HTERT RPE-1 (cell line): ENCODE data around the gene CCL7.

Experiments
- in situ Hi-C: fragments of 300-500 bp; cut with MboI; formaldehyde crosslinking; loops from 4 replicates; pipeline ENCODE4 v1.14.3; 2020; ENCODE audit warnings: low sequenced_read_pairs

Gene CCL7

DNA sequence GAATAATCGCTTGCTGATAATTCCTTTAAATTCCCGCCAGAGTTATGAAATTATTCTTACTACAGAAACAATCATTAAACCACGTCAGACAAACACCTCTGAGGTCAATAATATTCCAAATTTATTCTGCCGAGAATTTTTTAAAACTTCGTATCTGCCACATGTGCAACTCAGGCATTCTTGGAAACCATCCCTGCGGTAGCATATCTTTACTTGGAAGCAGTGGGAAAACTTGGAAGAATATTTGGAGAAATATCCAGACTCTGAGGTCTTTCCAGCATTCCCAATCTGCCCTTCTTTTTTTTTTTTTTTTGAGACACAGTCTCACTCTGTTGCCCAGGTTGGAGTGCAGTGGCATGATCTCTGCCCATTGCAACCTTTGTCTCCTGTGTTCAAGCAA is 13.6 kb downstream of the CCL7 start:
- in situ Hi-C loops = no loop called here

DNA sequence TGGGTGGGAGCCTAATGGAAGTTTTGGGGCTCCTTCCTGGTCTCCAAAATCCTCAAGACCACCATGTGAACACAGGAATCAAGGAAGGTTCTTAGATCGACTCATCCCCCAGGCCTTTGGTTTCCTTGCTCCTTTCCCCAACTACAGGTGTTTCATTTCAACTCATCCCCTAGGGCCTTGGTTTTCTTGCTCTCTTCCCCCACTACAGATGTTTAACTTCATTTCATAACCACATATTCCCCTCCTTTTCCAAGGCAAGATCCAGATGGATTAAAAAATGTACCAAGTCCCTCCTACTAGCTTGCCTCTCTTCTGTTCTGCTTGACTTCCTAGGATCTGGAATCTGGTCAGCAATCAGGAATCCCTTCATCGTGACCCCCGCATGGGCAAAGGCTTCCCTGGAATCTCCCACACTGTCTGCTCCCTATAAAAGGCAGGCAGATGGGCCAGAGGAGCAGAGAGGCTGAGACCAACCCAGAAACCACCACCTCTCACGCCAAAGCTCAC is 15.3 kb downstream of the CCL7 start, which contains the start of gene CCL11:
Gene CCL11 (plus strand): TSS at position 457 of the 507 bp plus-strand sequence. CDS start 67 bp downstream, outside the sequence.
- in situ Hi-C loops = no loop called here

DNA sequence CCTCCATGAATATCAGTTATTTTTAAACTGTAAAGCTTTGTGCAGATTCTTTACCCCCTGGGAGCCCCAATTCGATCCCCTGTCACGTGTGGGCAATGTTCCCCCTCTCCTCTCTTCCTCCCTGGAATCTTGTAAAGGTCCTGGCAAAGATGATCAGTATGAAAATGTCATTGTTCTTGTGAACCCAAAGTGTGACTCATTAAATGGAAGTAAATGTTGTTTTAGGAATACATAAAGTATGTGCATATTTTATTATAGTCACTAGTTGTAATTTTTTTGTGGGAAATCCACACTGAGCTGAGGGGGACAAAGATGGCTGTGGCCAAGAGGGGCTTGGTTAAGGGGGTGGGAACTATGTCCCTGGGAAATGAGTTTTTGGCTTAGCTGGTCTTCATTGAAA is 17.9 kb downstream of the CCL7 start:
- in situ Hi-C loops = no loop called here

DNA sequence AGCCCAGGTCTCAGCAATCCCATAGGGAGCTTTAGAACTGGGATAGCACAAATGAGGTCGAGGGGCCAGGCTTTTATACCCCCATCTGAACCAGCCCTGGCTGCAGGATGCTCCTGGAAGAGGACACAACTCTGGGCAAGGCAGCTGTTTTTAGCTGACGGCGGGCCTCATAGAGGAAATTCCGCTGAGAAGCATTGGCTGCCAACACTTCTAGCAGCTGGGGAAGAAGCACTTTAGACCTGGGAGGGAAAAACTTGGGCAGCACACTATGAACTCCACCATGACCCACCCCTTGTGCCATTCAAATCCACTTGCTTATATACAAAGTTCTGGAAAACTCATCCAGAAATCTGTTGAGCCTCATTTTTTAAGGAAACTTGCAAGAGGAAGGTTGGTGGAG is 20.6 kb downstream of the CCL7 start:
- in situ Hi-C loops = no loop called here

DNA sequence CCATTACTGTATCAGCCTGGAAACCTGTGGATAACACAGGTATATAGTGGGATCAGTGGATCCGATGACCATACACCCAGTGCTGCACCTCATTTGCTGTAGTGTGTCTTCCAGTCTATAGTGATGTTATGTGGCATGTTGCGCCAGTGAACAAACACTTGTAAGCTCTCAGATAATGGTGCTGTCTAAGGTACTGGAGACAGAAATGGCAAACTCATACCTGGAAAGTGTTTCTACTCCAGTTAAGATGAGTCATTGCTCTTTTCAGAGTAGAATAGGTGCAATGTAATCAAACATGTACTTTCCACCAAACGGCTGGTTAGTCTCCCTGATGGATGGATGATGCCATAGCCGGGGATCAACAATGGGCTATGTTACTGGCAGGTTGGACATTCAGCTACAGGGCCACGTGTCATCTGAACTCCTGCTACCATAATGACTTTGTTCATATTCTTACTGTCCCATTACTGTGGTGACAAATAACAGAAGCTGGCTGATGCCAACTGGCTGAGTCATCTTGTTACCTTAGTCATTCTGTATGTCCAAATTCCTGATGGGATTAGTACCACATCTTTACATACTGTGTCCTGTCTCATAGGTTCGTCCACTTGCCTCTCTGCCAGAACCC is 21.8 kb downstream of the CCL7 start:
- in situ Hi-C loops = no loop called here

DNA sequence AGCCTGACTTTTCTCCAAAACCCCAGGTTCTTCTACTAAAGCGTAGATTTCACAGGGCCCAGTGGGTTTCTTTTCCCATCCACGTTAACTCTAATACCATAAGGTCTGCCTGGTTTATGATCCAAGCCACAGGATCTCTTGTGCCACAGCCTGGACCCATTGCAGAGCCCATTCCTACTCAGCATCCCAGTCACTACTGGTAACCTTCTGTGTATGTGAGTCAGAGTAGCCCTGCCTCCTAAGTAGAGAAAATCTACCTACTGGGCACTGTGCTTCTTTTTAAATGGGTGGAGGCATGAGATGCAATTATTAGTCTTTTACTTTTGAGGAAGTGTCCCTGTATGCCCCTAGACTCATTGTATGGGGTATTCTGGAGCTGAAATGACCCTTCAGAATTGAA is 29.0 kb downstream of the CCL7 start:
- in situ Hi-C loops = no loop called here

DNA sequence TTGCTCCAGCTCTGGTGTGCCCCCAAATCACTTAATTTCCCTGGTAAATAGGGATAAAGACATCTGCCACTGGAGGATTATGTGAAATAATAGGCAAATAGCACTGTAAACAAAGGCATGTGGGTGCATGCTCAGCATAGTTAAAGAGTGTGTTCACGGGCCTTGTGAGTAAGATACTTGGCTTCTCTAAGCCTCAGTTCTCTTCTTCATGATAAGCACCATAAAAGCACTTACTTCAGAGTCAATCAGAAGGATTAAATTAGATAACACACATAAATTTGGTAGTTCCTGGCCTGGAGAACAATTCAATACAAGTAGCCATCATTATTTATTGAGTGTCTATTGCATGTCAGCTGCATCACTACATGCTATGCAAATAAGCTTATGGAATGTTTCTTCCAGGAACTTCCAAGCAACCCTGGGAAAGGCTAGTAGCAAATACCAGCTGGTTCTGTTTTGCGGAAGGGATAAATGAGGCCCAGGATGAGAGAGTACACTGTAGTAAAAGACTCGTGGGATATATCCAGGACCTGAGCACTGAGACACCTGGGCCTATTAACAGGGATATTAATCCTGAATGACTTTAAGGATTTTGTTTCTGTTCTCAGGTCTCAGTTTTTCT is 30.0 kb downstream of the CCL7 start:
- in situ Hi-C loops = no loop called here

DNA sequence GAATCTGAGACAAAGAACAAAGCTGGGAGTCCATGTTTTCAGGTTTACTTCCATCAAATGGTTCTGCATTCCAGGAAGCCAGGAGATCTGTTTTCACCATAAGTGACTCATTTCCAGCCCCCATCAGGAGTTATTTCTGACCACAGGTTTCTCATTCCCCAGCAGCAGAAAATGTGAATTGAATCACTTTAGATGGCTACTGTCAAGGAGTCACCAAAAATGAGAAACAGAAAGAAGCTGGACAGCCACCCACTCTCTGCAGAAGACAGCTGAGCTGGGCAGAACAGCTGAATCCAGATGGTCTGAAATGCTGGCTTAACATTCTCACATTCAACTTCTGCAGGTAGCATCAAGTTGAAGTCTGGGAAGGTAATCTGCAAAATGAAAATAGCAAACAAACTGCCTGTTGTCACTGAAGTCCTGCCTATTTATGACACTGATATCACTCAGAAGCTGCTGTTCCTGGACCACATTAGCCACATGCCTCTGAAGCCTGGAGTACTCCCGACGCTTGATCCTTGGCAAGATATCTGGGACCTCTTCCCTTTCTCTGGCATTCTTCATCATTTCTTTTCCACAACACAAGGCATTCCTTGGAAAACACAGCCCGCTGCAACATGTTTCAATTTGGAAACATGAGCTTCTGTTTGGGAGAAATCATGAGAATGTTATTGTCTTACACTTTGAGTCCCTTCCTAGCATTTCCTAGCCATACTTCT is 30.8 kb downstream of the CCL7 start:
- in situ Hi-C loops = no loop called here

DNA sequence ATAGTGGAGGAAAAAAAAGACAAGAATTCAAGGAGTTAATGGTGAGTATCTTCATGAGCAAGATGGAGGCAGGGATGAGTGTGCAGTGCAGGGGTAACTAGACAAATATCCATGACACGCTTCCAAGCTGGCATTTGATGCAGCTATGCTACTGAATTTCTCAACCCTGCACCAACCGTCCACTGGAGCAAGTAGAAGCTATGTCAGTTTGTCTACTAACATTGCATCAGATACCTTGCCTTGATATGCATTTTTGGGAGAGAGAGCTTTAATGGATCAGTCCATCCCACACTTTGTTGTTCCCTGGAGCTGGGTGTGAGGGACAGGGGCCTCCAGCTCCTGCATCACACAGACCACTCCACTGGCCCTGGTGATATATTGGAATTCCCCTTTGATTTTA is 32.0 kb downstream of the CCL7 start:
- in situ Hi-C loops = no loop called here

DNA sequence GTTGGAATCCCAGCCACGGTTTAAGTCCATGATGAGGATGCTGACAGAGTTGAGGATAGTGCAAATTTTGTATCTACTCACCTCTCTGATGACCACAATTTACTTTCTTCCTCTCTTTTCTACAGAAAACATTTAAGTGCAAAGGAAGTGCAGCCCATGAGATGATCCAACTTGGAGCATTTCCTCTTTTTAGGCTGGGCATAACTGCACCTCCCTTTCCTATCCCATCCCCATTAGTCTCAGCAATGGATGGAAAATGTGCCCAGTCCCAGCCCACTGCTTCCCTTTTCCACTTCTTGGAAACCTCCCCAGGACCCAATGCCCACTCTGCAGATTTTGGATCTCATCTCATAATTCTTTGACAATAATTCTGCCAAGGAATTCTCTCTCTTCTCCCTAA is 32.6 kb downstream of the CCL7 start:
- in situ Hi-C loops = no loop called here

DNA sequence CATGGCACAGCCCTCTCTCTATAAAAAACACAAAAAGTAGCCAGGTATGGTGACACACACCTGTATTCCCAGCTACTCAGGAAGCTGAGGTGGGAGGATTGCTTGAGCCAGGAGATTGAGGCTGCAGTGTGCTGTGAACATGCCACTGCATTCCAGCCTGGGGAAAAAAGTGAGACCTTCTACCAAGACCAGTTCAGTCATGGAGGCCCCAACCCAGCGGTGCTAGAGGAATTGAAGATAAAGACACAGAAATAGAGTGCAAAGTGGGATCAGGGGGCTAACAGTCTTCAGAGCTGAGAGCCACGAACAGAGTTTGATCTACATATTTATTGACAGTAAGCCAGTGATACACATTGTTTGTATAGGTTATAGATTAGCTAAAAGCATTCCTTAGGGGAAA is 33.6 kb downstream of the CCL7 start:
- in situ Hi-C loops = no loop called here

DNA sequence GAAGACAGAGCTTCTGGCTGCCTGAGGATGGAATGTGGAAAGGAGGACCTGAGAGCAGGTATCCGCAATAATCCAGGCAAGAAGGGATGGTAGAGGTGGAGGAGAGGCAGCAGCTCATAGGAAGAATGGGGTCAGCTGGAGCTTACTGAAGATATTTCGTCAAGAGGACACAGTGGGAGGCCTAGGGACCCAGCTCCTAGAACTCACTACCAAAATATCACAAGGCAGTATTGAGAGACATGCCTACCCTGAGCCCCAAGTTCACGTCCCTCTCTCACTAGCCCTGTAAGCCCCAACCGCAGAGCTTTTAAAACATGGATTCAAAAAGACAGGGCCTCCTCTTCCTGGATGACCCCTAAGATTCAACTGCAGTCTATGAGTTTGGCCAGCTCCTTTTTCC is 35.0 kb downstream of the CCL7 start:
- in situ Hi-C loops = no loop called here

DNA sequence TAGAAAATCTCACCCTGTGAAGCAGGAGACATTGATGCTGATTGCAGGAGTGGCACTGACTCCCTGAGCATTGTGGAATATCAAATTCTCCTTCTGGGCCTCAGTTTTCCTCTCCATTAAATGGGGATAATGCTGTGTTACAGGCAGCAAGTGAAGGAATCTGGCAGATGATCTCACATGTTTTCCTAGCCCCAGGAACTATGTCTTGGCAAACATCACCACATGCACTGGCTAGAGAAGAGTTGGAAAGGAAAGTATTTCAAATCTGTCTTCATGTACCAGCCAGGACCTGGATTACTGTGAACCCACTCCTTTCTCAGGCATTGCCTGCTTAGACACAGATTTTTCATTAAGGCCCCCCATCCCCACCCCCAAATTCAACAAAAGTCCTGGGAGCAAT is 35.6 kb downstream of the CCL7 start:
- in situ Hi-C loops = no loop called here

DNA sequence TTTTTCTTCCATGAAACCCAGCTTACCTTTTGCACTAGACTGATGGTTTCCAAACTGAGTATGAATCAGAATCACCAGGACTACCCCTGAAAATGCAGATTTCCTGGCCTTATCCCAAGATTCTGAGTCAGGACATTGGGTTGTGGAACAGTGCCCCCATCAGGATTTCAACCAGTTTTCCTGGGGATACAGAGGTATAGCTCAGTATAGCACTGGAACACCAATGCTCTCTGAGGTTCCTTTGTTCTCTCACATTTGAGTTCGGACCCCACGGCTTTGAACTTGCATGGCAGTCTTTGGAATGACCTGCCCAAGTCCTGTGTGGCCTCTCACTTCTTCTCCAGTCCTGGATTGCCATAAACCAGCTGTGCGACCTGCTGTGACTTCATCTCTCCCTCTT is 36.4 kb downstream of the CCL7 start:
- in situ Hi-C loops = no loop called here

DNA sequence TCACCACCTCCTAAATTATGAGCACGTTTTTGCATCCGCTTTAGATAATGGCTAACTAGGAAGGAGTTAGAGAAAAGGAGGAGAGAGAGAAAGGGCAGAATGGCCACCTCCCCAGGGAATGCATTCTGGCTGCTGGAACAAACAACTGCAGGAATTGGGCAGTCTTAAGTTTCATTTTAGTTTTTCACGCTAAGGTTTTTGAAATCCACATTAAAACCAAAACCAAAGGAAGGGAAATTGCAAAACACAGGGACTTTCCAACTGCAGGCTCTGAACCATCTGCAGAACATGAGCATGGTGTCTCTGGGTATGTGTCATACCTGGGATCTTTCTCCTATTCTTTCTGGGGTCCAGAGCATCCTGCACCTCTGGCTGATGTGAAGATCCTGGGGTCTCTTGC is 37.1 kb downstream of the CCL7 start:
- in situ Hi-C loops = no loop called here

DNA sequence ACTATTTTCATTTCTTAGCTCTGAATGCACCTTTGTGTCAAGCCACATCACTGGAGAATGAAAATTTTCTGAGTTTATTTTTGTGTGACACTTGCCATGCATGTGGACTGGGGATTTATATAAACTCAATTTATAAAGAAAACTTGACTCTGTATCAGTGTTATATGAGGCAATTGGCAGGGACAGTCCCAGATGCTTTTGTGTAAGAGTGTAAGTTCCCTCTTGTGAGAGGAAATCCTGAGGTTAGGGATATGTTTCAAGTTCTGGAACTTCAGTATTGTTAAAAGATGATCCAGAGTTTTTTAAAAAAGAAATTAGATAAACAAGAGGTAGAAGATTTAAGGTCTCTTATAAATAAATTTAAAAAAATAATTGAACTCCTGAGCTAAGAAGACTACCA is 38.4 kb downstream of the CCL7 start:
- in situ Hi-C loops = no loop called here

DNA sequence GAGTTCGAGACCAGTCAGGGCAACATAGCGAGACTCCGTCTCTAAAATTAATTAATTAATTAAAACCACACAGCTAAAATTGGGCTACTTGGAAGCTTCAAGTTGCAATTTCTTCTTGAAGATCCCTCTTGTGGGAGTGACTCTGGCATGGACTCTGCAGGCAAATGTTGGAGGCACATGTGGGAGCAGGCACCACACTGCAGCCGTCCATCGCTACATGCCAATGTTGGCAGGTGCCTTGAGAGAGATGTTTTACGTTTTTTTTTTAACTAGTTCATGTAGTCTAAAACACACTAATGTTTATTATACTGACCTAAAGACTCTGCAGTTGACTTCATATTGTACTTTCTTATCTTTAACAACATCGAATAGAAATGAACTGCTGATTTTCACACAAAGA is 41.3 kb downstream of the CCL7 start:
- in situ Hi-C loops = no loop called here

DNA sequence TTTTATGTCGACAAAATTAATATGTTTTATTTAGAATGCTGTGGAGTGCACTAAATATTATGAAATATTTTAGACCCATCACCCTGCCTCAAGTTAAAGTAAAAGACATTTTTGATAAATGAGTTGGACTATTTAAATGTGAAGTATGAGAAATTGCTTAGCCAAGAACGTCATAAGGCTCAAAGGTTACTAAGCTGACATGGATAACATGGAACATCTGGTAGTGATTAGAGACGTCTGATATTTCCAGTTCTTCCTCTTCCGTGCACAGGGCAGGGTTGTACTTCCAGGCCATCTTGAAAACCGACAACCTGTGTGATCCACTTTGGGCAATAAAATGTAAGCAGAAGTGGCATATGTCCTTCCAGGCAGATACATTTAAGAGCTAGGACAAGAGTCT is 42.1 kb downstream of the CCL7 start:
- in situ Hi-C loops = no loop called here

DNA sequence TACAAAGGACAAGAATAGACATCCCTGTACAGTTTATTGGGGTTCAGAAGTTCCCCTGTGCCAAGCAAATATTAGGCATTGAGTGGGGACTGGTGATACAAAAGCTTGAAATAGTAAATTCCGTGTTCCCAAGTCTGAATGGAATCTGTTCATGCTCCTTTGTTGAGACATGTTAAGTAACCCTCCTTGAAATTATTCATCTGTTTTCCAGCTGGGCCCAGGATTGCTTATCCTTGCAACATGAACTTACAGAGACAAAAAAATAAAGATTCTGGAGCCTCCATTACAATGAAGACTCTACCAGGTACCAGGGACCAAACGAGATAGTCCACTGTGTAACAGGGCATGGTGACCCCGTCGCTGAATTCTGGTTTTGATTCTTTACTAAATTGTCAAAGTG is 43.1 kb downstream of the CCL7 start:
- in situ Hi-C loops = no loop called here

DNA sequence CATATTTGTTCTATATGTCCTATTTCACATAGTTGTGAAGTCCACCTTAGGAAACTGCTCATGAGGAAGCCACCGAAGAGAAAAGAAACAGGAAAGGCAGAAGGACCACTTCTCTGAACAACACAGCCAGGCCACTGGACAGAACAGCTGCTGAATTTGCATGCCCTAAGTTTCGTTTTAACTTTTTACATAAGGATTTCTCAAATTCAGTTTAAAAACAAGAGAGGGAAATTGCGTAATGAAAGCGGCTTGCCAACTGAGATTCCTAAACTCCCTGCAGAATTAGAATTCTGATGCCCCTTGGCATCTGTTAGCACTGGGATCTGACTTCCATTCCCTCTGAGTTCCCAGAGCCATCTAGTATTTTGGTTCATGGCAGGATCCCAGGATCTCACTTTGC is 44.3 kb downstream of the CCL7 start:
- in situ Hi-C loops = no loop called here

DNA sequence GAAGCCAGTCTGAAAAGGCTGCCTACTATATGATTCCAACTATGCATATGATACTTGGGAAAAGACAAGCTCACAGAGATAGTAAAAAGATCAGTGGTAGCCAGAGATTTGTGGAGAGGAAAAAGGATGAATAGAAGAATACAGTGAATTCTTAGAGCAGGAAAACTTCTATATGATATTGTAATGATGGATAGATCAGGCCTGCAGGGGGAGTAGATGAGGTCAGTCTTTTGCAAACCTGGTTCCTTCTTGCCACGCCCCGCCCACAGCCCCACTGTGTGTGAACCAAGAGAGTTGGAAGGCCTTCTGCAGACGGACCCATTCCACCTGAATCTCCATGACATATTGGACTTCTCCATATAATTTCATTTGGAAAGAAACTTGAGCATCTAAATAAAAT is 48.5 kb downstream of the CCL7 start:
- in situ Hi-C loops = no loop called here

DNA sequence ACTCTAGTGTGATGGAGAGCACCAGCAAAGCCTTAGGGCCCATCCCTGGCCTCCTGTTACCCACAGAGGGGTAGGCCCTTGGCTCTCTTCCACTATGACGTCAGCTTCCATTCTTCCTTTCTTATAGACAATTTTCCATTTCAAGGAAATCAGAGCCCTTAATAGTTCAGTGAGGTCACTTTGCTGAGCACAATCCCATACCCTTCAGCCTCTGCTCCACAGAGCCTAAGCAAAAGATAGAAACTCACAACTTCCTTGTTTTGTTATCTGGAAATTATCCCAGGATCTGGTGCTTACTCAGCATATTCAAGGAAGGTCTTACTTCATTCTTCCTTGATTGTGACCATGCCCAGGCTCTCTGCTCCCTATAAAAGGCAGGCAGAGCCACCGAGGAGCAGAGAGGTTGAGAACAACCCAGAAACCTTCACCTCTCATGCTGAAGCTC is 49.0 kb downstream of the CCL7 start, which contains the start of gene CCL8:
Gene CCL8 (plus strand): TSS at position 397 of the 445 bp plus-strand sequence. CDS start 67 bp downstream, outside the sequence.
- in situ Hi-C loops = no loop called here
